ENCODE results near the gene SEL1L2.

SEL1L2 gene

GRCh38 chr20:13863244-13863643 is 127.2 kb downstream of the SEL1L2 start:
- DNase-seq (ENCODE audit: low read depth) = no peak

- no peak for DNase-seq (ENCODE audit: low read depth)
Measured at GRCh38 chr20:13862245-13862644, 128.2 kb downstream of the SEL1L2 start.

DNA sequence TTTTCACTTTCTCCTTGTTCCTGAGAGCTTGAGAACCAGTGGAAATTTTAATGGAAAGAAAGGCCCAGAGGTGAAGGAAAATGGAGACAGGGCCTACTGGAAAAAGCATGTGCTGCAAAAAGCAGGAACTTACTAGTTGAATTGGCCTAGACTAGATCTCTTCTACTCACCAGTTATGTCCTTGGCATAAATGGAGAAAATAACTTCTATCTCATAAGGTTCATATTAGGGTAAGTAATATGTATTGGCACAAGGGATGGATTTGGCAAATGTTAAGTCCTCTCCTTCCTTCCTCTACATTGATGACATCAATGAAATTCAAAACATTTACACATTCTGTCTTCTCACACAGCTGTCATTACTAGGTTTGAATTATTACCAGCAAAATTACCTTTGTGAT is 131.5 kb downstream of the SEL1L2 start:
- DNase-seq (ENCODE audit: low read depth) = no peak

GRCh38 chr20:13858439-13858838 is 132.0 kb downstream of the SEL1L2 start:
- no peak for DNase-seq (ENCODE audit: low read depth)

DNA sequence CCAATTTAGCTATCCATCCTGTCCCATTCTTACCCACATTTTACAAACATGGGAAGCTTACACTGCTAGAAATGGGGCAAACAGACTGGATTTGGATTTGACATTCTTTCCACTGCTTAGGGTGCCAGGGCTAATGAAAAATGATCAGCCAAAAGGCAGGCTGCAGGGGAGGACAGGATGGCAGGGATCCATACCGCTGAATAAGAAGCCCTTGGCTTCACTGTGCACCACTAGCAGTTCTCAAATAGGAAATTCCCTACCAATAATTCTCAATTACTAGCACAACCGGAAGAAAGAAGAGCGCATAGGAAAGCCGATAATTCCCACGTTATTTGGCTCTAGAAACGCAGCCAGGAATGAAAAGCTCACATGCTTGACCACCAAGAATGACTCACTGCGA is 132.5 kb downstream of the SEL1L2 start:
- DNase-seq (ENCODE audit: low read depth) = no peak

DNA sequence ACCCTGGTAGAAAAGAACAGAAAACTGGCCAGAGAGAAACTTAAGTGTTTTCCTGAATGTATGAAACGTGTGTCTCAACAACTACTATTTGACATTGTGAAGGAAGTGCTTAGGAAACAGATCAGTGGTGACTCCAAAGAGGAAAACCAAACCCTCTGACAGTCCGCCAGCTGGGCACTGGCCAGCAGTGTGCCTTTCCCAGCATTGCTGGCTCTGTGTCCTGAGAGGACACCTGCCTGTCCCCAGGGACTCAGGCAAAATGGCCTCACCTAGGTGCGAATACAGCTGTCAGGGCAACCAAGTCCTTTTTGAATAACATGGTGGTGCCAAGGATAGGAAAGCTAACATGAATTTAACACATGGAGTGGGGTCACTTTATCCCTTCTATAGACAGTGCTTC is 133.1 kb downstream of the SEL1L2 start:
- DNase-seq (ENCODE audit: low read depth) = no peak

DNA sequence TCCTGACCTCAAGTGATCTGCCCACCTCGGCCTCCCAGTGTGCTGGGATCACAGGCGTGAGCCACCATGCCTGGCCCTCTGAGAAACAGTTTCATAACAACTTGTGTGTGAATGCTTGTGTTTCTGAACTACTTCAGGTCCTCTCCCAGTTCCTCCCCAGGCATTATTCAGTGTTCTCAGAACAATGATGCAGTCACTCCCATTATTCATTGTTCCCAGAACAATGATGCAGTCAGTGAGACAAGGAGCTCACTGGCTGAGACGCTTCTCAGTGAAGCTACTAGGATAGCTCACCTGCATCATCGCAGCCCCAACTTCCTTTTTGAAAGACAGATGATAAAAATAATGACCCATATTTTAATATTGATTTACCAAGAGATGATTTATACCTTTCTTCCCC is 134.1 kb downstream of the SEL1L2 start:
- DNase-seq (ENCODE audit: low read depth) = no peak

DNA sequence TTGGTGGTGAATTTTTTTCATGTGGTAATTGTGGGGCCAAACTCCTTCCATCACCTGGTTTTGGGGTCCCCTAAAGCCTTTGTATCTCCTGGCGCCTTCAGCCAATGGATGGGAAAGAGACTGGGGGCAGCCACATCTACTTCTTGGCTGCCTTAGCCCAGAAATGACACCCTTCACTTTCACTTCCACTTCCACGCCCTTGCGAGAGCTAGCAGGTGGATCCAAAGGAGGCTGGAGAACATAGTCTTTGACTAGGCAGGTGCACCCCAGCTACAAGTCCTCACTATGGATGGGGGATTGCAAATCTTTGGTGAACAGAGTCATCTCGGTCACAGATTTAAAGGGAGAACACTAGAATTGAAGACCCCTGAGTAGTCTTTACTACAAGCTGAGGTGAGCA is 134.8 kb downstream of the SEL1L2 start:
- DNase-seq (ENCODE audit: low read depth) = no peak

DNA sequence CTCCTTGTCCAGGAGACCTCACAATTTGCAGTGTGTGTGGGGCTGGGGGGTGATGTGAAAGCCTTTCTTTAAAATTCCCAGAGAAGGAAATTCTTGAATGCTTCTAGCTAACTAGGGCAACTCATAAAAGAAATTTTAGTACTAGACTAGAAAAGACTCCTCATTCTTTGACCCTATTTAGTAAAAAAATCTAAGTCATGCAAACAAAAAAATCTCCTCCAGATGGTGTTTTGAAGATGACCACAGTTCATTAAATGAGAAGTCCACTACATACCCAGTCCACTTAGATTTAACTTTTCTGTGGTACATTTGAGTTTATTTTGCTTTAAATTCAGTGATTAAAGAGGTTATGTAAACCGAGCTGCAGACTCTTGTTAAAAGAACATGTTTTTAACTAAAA is 138.1 kb downstream of the SEL1L2 start:
- no peak for DNase-seq (ENCODE audit: low read depth)

DNA sequence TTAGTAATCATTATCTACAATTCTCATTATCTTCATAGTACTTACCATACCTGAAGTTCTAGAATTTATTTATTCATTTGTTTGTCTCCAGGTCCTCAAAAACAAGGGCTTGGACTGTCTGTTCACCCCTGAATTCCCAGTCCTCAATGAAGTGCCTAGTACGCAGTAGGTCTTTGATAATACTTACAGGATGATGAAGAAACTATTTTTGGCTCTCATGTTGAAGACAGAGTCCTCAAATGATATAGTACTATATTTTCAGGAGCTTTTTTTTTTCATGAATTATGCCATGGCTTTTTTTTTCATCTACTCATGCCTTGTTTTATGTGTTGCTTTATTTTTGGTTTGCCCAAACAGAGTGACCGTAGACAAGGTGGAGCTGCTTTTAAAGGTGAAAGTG is 139.1 kb downstream of the SEL1L2 start:
- DNase-seq (ENCODE audit: low read depth) = no peak

DNA sequence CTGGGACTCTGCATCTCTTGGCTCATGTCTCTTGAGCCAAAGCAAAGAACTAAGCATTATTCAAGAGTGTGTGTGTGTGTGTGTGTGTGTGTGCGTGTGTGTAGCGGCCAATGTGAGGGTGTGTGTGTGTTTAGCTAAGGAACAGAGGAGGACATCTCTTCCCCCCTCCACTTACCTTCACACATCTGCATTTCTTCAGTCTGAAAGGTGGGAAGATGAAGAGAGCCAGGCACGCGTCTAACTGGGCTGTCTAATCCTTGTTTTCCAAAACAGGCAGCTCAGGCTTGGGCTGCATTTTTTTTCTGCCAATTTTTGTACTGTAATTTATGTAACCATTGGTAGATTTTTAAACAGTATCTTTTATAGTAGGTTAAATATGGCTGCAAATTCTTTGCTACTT is 146.1 kb downstream of the SEL1L2 start:
- no peak for DNase-seq (ENCODE audit: low read depth)

DNA sequence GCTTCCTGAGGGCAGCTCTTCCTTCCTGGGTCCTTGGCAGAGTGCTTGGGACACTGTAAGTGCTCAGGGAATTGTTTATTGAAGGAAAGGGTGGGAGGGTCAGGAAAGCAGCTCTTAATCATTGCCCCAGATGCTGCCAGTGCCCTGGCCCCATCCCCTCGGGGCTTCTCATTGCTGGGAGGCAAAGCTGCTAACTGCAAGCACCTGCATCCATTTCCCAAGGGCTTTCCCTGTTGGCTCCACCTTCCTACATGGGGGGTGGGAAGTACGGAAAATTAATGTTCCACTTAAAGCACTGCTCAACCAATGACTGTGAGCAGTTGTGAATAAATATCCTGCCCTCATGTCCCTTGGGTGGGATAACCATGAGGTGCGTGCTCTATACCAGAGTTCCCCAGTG is 149.2 kb downstream of the SEL1L2 start:
- no peak for DNase-seq (ENCODE audit: low read depth)

DNA sequence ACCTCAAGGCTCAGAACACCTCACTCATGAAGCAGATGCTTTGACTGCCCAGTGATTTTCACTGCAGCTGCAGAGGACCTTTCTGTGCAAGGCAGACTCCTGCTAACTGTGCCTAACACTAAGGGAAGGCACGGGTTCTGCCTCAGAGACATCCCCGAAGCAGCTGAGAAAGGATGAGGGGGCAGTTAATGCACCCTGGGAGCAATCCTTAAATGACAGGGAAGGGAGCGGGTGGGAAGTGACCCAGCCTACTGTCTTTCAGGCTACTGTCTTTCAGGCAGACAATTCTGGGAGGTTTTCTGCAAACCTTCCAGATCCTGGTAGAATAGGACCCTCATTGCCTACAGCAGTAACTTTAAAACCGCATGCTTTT is 150.3 kb downstream of the SEL1L2 start:
- DNase-seq (ENCODE audit: low read depth) = no peak

DNA sequence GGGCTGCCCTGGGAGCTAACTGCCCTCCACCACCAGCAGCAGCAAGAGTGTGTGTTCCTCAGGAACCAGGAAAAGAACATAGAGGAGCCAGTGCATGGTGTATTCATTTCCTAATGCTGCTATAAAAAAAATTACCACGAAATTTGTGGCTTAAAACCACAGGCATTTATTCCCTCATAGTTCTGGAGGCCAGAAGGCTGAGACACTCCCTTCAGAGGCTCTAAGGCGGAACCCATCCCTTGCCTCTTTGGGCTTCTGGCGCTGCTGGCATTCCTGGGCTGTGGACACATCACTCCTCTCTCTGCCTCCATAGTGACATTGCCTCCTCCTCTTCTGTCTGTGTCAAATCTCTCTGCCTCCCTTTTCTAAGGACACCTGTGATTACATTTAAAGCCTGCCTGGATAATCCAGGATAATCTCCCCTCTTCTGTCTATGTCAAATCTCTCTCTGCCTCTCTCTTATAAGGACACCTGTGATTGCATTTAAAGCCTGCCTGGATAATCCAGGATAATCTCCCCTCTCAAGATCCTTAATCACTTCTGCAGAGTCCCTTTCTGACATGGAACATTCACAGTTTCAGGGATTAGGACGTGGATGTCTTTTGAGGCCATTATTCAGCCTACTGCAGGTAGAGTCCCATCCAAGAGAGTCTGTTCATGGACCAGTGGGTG is 150.9 kb downstream of the SEL1L2 start:
- DNase-seq (ENCODE audit: low read depth) = no peak

DNA sequence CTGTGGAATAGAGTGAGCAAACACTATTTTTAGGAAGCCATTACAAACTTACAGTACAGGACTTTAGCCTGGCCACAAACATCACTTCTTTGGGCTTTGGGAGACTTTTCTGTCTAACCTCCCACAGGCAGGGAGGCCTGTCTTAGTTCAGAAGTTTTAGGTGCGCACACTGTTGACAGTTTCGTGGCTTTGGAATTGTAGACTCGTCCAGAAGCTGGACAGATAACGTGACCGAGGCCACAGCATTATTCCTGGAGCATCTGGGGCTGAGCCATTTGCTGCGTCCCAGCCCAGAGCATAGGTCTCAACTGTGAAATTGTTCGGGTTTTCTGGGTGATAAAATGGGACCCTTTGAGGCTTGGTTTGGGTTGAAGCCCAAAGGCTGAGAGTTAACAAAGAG is 151.8 kb downstream of the SEL1L2 start:
- no peak for DNase-seq (ENCODE audit: low read depth)

DNA sequence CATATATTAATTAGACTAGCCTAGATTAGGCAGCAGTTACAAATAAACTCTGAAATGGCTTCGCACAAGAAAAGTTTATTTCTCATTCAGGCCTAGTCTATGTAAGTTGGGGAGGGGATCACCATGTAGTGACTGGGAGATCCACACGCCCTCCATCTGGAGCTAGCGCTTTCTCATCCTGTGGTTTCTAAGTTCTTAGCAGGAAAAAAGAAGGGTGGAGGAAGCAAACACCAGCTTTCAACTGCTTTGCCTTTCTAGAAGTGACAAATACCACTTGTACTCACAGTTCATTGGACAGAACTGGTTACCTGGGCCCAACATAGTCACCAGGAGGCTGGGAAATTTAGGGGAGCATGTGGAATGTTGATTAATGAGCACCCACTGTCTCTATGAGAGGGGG is 158.9 kb downstream of the SEL1L2 start:
- no peak for DNase-seq (ENCODE audit: low read depth)

- no peak for DNase-seq (ENCODE audit: low read depth)
Measured at GRCh38 chr20:13825465-13825864, 164.9 kb downstream of the SEL1L2 start.

DNA sequence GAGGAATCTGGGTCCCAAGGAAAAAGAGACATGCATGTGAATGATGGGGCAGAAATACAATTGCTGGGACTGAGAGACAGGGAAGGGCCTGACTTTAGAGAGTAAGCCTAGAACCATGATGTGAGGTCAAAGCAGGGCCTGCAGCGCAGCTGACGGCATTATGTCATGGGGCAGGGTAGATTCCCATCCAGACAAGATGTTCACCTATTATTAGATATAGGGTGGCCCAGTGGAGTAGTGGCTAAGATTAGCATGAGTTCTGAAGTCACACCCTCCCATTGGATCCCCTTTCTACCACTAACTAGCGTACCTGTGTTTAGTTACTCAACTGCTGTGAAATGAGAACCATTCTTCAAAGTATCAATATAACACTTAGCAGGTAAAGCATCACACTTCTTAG is 166.0 kb downstream of the SEL1L2 start:
- DNase-seq (ENCODE audit: low read depth) = no peak

DNA sequence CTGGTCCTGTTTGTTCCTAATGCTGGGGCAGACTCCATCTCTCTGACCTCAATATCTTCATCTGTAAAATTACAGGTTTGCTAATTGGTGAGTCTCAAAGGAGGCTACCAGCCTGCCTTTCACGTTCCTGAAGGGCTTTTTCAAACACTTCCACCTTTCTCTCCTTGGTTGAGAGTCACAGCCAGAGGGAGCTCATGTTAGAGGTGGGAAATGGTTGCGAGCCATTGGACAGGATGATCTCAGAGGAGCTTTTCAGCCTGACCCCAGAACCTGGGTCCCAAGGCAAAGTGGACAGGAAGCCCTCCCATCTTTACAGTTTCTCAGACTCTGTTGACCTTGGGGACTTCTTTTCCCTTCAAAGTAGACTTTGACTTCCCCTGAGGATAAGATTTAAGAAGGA is 168.0 kb downstream of the SEL1L2 start:
- DNase-seq (ENCODE audit: low read depth) = no peak

- DNase-seq (ENCODE audit: low read depth) = no peak
Measured at GRCh38 chr20:13821876-13822275, 168.5 kb downstream of the SEL1L2 start.

DNA sequence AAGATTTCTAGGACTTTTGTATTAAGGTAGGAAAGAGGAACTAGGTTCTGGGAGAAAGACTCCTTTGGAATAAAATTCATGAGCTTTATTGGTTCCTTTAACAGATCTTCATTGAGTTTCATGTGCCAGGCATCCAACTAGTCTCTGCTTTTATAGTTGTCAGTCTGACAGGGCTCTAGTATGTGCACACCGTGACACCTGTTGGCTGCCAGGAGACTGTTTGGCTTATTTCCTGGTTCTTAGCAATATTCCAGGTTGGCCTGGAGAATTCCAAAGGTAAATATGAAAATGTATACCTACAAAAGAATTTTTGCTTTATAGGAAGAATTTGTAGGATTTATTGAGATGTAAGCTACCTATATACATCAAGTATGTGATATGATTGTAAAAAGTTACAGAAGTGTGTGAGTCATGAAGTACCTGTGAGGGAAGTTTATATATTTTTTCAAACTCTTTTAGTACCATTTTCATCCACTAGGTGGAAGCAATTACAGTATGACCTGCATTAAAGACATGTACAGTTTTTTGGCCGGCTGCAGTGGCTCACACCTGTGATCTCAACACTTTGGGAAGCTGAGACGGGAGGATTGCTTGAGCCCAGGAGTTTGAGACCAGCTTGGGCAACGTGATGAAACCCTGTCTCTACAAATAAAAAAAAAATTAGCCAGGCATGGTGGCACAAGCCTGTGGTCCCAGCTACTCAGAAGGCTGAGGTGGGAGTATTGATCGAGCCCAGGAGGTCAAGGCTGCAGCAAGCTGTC is 170.3 kb downstream of the SEL1L2 start:
- DNase-seq (ENCODE audit: low read depth) = no peak

DNA sequence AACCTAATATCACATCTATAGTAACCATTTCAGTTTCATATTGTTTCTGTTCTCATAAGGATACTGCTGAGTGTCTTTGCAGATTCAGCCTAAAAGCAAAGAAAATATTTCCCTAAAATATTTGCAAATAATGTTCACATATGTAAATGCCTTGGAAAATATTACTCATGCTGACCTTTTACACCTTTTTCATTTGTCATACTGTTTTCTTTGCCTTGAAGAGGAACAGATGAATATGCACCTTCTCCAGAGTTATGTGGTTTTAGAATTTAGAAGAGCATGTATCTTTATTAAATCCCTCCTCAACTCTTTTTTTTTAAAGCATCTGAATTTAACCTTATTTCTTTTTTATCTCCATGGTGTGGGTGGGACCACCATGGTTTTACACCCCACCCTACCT is 173.1 kb downstream of the SEL1L2 start:
- DNase-seq (ENCODE audit: low read depth) = no peak

DNA sequence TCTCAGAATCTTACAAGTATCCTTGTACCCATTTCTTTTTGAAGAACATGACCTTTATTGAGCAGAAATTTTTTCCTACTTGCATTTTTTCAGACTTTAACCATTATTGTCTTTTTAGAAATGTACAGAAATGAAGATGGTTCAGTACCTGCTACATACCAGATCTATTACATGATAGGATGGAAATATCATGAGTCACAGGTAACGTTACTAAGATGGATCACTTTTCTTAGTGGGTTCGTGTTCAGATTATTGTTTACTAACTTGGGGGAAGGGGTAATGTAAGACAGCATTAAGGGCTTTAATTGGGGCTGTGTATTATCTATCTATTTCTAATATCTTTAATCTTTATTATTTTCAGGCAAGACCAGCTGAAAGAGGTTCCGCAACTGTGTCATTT is 173.7 kb downstream of the SEL1L2 start:
- DNase-seq (ENCODE audit: low read depth) = no peak

DNA sequence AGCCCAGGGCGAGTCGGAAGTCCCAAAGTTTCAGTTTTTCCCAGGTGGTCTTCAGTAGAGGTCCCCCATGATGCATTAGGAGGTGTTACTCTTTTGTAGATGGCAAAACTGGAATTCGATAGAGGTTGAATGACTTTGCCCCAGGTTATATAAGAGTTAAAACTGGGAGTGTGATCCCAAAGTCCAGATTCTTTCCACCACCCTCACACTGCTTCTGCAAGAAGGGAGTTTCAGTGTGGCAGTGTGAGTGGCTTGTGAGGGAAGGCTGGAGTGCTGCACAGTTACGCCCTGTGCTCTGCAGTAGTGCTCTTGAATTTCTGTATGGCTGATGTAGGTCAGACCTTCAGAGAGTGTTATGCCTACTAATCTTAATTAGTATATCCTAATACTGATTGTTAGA is 175.7 kb downstream of the SEL1L2 start:
- no peak for DNase-seq (ENCODE audit: low read depth)
